Liver (tissue), 3 donors: ENCODE results near the gene AVPR1B.

ENCODE experiments used
- EGR1 ChIP-seq, 2 donors: IDR thresholded peaks; 2 replicates each; pipeline ENCODE4 v1.6.1; 2016 to 2018; ENCODE audit warnings: antibody characterized with exemption in 2 of 2, low read depth in 2 of 2
- JUND ChIP-seq, 2 donors: IDR thresholded peaks; 2 replicates each; pipeline ENCODE4 v1.6.1; 2016; ENCODE audit warnings: antibody characterized with exemption in 2 of 2
- TF ChIP-seq, protein P1 (sequence below): fragments of 150-350 bp; IDR thresholded peaks from 2 replicates; pipeline ENCODE4 v1.5.1; 2017; ENCODE audit warnings: improper control_type of control experiment, low read depth, low read length; ENCODE audit not compliant: missing input control
- donor health status: healthy.
- donor health status: healthy.

DNA sequence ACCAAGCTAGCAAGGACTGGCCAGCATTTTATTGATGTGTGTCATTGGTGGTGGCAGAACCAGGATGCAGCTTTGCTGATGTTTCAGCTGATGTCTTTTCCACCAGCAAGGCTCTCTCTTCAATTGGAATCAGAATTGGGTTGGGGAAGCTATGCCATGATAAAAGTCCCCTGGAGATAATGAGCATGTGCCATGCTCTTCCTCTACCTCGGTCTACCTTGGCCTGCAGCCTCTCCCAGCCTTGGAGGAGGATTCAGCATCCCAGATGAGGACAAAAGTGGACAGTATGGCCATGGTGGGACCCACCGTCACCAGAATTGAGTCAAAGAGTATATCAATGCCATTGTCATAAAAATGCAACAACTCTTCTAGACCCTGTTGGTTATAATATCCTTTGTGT is 8.6 kb downstream of the AVPR1B start:
- TF ChIP-seq EGR1 (IDR thresholded peaks at IDR 0.05; ENCODE audit: low read depth in 2 of 2) (no peak), JUND (IDR thresholded peaks at IDR 0.05) (no peak)
- TF ChIP-seq, protein P1, sequence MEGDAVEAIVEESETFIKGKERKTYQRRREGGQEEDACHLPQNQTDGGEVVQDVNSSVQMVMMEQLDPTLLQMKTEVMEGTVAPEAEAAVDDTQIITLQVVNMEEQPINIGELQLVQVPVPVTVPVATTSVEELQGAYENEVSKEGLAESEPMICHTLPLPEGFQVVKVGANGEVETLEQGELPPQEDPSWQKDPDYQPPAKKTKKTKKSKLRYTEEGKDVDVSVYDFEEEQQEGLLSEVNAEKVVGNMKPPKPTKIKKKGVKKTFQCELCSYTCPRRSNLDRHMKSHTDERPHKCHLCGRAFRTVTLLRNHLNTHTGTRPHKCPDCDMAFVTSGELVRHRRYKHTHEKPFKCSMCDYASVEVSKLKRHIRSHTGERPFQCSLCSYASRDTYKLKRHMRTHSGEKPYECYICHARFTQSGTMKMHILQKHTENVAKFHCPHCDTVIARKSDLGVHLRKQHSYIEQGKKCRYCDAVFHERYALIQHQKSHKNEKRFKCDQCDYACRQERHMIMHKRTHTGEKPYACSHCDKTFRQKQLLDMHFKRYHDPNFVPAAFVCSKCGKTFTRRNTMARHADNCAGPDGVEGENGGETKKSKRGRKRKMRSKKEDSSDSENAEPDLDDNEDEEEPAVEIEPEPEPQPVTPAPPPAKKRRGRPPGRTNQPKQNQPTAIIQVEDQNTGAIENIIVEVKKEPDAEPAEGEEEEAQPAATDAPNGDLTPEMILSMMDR: no peak
